Measurements from ENCODE around the gene NXPH1. TPM values are rescaled to one million over a fixed set of nuclear protein-coding genes. Genes with fewer than 3 reads are reported as not detected.

The NXPH1 gene
- polyA plus RNA-seq, 1 donor (not counting 4 experiments of a cell fraction or from before 2014, with no cell fraction given), result not detected

GRCh38 chr7:8785081-8785480 lies 351.7 kb downstream of the NXPH1 start:
- Histone ChIP-seq H3K9ac (ENCODE audit: control insufficient read depth, extremely low read depth, insufficient read depth, low read length) (no peak overlapping the region), H2AFZ (ENCODE audit: control insufficient read depth, low read length) (no peak overlapping the region), H4K20me1 (ENCODE audit: control insufficient read depth, extremely low read depth, insufficient read depth, low read length) (no peaks in the 10 kb centered on the region), H3K9me1 (ENCODE audit: control insufficient read depth, extremely low read depth, insufficient read depth, low read length) (no peaks in the 10 kb centered on the region), H3K27ac (ENCODE audit: control insufficient read depth, insufficient read depth, low read length) (no peak overlapping the region), H3K79me2 (ENCODE audit: control insufficient read depth, insufficient read depth, low read length) (no peaks in the 10 kb centered on the region), H3K9me3 (ENCODE audit: control insufficient read depth, low read depth, low read length) (no peaks in the 10 kb centered on the region), H3K4me3 (ENCODE audit: control insufficient read depth in 2 of 3, extremely low read depth in 1 of 3, insufficient read depth in 2 of 3, low read depth in 1 of 3, low read length in 3 of 3) (no peak overlapping the region), H3K27me3 (ENCODE audit: control insufficient read depth, extremely low read depth, insufficient read depth, low read length) (no peaks in the 10 kb centered on the region), H3K4me1 (ENCODE audit: control insufficient read depth, extremely low read depth, insufficient read depth, low read length) (no peaks in the 10 kb centered on the region), H3K4me2 (ENCODE audit: control insufficient read depth, extremely low read depth, insufficient read depth, low read depth, low read length) (no peak overlapping the region), H3K36me3 (ENCODE audit: control insufficient read depth in 2 of 2, extremely low read depth in 1 of 2, insufficient read depth in 2 of 2, low read length in 2 of 2) (no peaks in the 10 kb centered on the region)
- no peak for DNase-seq (ENCODE audit: low read depth, low spot score)
- TF ChIP-seq EZH2 (IDR thresholded peaks at IDR 0.05; ENCODE audit: low read length) (no peak), CTCF (optimal IDR thresholded peaks at IDR 0.05 in 1 of 3, IDR thresholded peaks at IDR 0.05 in 1 of 3, conservative IDR thresholded peaks at IDR 0.05 in 1 of 3; ENCODE audit: extremely low read depth in 1 of 3, insufficient read depth in 2 of 3, low read length in 3 of 3) (no peak)
- FAIRE-seq, result no peak
- dilution Hi-C loops (cut with MboI; ENCODE audit: extremely low pct_ligation_motif_present, low sequenced_read_pairs), result no loop called here

DNA sequence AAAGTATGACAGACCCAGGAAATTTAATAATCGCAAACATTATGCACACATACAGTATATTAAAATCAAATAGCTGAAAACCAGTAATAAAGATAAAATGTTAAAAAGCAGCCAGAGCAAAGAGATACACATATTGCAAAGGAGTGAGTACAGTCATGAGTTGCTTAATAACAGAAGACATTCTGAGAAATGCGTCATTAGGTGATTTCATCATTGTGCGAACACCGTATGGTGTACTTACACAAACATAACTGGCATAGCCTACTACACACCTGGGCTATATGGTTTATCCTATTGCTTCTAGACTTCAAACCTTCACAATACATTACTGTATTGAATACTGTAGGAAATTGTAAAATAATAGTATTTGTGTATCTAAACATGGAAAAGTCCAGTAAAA lies 367.6 kb downstream of the NXPH1 start:
- Histone ChIP-seq H3K4me2 (ENCODE audit: control insufficient read depth, extremely low read depth, insufficient read depth, low read depth, low read length) (no peak overlapping the region), H3K4me3 (ENCODE audit: control insufficient read depth in 2 of 3, extremely low read depth in 1 of 3, insufficient read depth in 2 of 3, low read depth in 1 of 3, low read length in 3 of 3) (no peak overlapping the region), H3K27ac (ENCODE audit: control insufficient read depth, insufficient read depth, low read length) (no peak overlapping the region), H3K9ac (ENCODE audit: control insufficient read depth, extremely low read depth, insufficient read depth, low read length) (no peak overlapping the region), H3K4me1 (ENCODE audit: control insufficient read depth, extremely low read depth, insufficient read depth, low read length) (no peaks in the 10 kb centered on the region), H3K9me3 (ENCODE audit: control insufficient read depth, low read depth, low read length) (no peaks in the 10 kb centered on the region), H3K36me3 (ENCODE audit: control insufficient read depth in 2 of 2, extremely low read depth in 1 of 2, insufficient read depth in 2 of 2, low read length in 2 of 2) (no peaks in the 10 kb centered on the region), H2AFZ (ENCODE audit: control insufficient read depth, low read length) (no peak overlapping the region), H3K79me2 (ENCODE audit: control insufficient read depth, insufficient read depth, low read length) (no peaks in the 10 kb centered on the region), H4K20me1 (ENCODE audit: control insufficient read depth, extremely low read depth, insufficient read depth, low read length) (no peaks in the 10 kb centered on the region), H3K9me1 (ENCODE audit: control insufficient read depth, extremely low read depth, insufficient read depth, low read length) (no peaks in the 10 kb centered on the region), H3K27me3 (ENCODE audit: control insufficient read depth, extremely low read depth, insufficient read depth, low read length) (no peaks in the 10 kb centered on the region)
- FAIRE-seq (no peak), DNase-seq (ENCODE audit: low read depth, low spot score) (no peak)
- dilution Hi-C loops (cut with MboI; ENCODE audit: extremely low pct_ligation_motif_present, low sequenced_read_pairs), result no loop called here
- no peak for TF ChIP-seq EZH2 (IDR thresholded peaks at IDR 0.05; ENCODE audit: low read length)
- no peak for TF ChIP-seq CTCF (optimal IDR thresholded peaks at IDR 0.05 in 1 of 3, IDR thresholded peaks at IDR 0.05 in 1 of 3, conservative IDR thresholded peaks at IDR 0.05 in 1 of 3; ENCODE audit: extremely low read depth in 1 of 3, insufficient read depth in 2 of 3, low read length in 3 of 3)

Other genes with a start within 250 kb of the NXPH1 start
- 1.1 to 1.9 TPM (median 1.1 TPM) in 3 replicates for gene ICA1, start 171.4 kb upstream of the NXPH1 start, polyA plus RNA-seq

All from keratinocyte (primary cell).